SU-DHL-6 (cell line): ENCODE measurements around the gene CGB7.

Source experiments
- H2AFZ ChIP-seq: fragments of 200-600 bp; sonication (generic); 2 replicates; pipeline ENCODE4 v1.6.1; 2014; ENCODE audit warnings: low read depth, mild to moderate bottlenecking, moderate library complexity, mixed read lengths, antibody characterized with exemption, low read length; ENCODE audit not compliant: severe bottlenecking
- H3F3A ChIP-seq: fragments of 200-600 bp; shearing (Covaris generic); 2 replicates; pipeline ENCODE4 v1.6.0; 2016; ENCODE audit warnings: antibody characterized with exemption, mild to moderate bottlenecking; ENCODE audit not compliant: insufficient read depth
- H3K27ac ChIP-seq: fragments of 200-600 bp; sonication (generic); 2 replicates; pipeline ENCODE4 v1.5.1; 2016; ENCODE audit warnings: low read depth, mild to moderate bottlenecking, low read length, moderate library complexity, mixed read lengths
- H3K27me3 ChIP-seq: fragments of 200-600 bp; sonication (generic), shearing (Covaris generic); 2 replicates; pipeline ENCODE4 v1.6.0; 2014; ENCODE audit warnings: mild to moderate bottlenecking, low read length
- H3K36me3 ChIP-seq: fragments of 200-600 bp; sonication (generic); 2 replicates; pipeline ENCODE4 v1.6.1; 2014; ENCODE audit warnings: mild to moderate bottlenecking, low read length, mixed read lengths
- H3K4me2 ChIP-seq: fragments of 300-600, 200-600 bp; shearing (Covaris generic), sonication (generic); 2 replicates; pipeline ENCODE4 v1.6.0; 2014; ENCODE audit warnings: low read length, low read depth, mild to moderate bottlenecking; ENCODE audit not compliant: poor library complexity, severe bottlenecking
- H3K4me3 ChIP-seq: fragments of 200-600 bp; sonication (generic); 2 replicates; pipeline ENCODE4 v1.5.1; 2014; ENCODE audit warnings: antibody characterized with exemption, low read length, mild to moderate bottlenecking, mixed read lengths; ENCODE audit not compliant: insufficient read depth, poor library complexity, severe bottlenecking
- H3K79me2 ChIP-seq: fragments of 200-600 bp; sonication (generic); 2 replicates; pipeline ENCODE4 v1.6.1; 2014; ENCODE audit warnings: mild to moderate bottlenecking, low read length, moderate library complexity; ENCODE audit not compliant: insufficient read depth
- H3K9ac ChIP-seq: fragments of 200-600 bp; sonication (generic); 2 replicates; pipeline ENCODE4 v1.7.0; 2014; ENCODE audit warnings: mild to moderate bottlenecking, low read length
- H3K9me2 ChIP-seq: fragments of 200-600 bp; sonication (generic); replicated peaks from 2 replicates; pipeline ENCODE4 v1.6.1; 2014; ENCODE audit warnings: low read length; ENCODE audit not compliant: insufficient read depth
- H3K9me3 ChIP-seq: fragments of 200-600 bp; sonication (generic); 2 replicates; pipeline ENCODE4 v1.6.1; 2014; ENCODE audit warnings: low read length, mixed read lengths; ENCODE audit not compliant: insufficient read depth
- H4K20me1 ChIP-seq: fragments of 200-600 bp; sonication (generic); 2 replicates; pipeline ENCODE4 v1.6.1; 2014; ENCODE audit warnings: low read depth, mild to moderate bottlenecking, antibody characterized with exemption, low read length, moderate library complexity, mixed read lengths
- CTCF ChIP-seq: fragments of 200-600 bp; sonication (generic); IDR thresholded peaks from one replicate; pipeline ENCODE4 v1.5.1; 2017; ENCODE audit warnings: antibody characterized with exemption, mild to moderate bottlenecking, low read length, moderate library complexity; ENCODE audit not compliant: insufficient read depth, poor library complexity, severe bottlenecking
- EZH2phosphoT487 ChIP-seq: fragments of 200-600 bp; sonication (generic), shearing (Covaris generic); conservative IDR thresholded peaks from 2 replicates; pipeline ENCODE4 v1.6.1; 2018; ENCODE audit warnings: mild to moderate bottlenecking, antibody characterized with exemption, low read length, moderate library complexity, mixed read lengths

The CGB7 gene

GRCh38 chr19:49017666-49018351 is 39.7 kb downstream of the CGB7 start:
- no peak overlapping the region for H2AFZ ChIP-seq
- H3F3A ChIP-seq: no peaks in the 10 kb centered on the region
- peak overlapping the region; percentile 48 for H3K4me2 ChIP-seq
- H3K9ac ChIP-seq: peak overlapping the region; percentile 32; the same call in 1 of the 2 replicates
- TF ChIP-seq EZH2phosphoT487 (no peak), CTCF (peak; percentile 33)
- no peak overlapping the region for H3K27ac ChIP-seq
- no peaks in the 10 kb centered on the region for H4K20me1 ChIP-seq
- no peaks in the 10 kb centered on the region for H3K36me3 ChIP-seq
- H3K9me2 ChIP-seq: no peaks in the 10 kb centered on the region
- no peaks in the 10 kb centered on the region for H3K79me2 ChIP-seq
- H3K4me3 ChIP-seq: no peak overlapping the region
- no peaks in the 10 kb centered on the region for H3K27me3 ChIP-seq
- no peaks in the 10 kb centered on the region for H3K9me3 ChIP-seq

GRCh38 chr19:49017041-49017665 is 40.4 kb downstream of the CGB7 start, which contains the start of gene LHB:
Gene LHB (minus strand): TSS chr19:49017091. CDS start chr19:49017081, 10 bp downstream.
- Histone ChIP-seq H3K4me3 (no peak within 1 kb of the TSS), H2AFZ (no peak within 1 kb of the TSS), H3K27ac (no peak within 1 kb of the TSS), H3K9me3 (no peaks in the 10 kb centered on the region), H3K36me3 (no peaks in the 10 kb centered on the region), H3F3A (no peaks in the 10 kb centered on the region), H4K20me1 (no peaks in the 10 kb centered on the region), H3K27me3 (no peaks in the 10 kb centered on the region), H3K9ac (peak within 1 kb of the TSS; percentile 32; the same call in 1 of the 2 replicates), H3K9me2 (no peaks in the 10 kb centered on the region), H3K79me2 (no peaks in the 10 kb centered on the region), H3K4me2 (peak within 1 kb of the TSS; percentile 48)
- TF ChIP-seq EZH2phosphoT487 (no peak), CTCF (no peak)

- Histone ChIP-seq H2AFZ (no peak overlapping the region), H3K4me3 (no peak overlapping the region), H3F3A (no peaks in the 10 kb centered on the region), H3K36me3 (no peaks in the 10 kb centered on the region), H3K9me2 (no peaks in the 10 kb centered on the region), H3K79me2 (no peaks in the 10 kb centered on the region), H3K9me3 (no peaks in the 10 kb centered on the region), H3K9ac (no peak overlapping the region), H3K4me2 (no peak overlapping the region), H3K27ac (no peak overlapping the region), H3K27me3 (no peaks in the 10 kb centered on the region), H4K20me1 (no peaks in the 10 kb centered on the region)
- no peak for TF ChIP-seq CTCF
- no peak for TF ChIP-seq EZH2phosphoT487
These were observed 41.3 kb downstream of the CGB7 start for GRCh38 chr19:49016067-49016839.
